ENCODE data around the gene FAM3D. TPM values are rescaled to one million over a fixed set of nuclear protein-coding genes. Genes with fewer than 3 reads are reported as not detected.

Gene FAM3D
- total and polyA plus RNA-seq, 12 donors = 0.07 to 0.37 TPM; not detected in 10

GRCh38 chr3:58637509-58637908 lies 29.1 kb downstream of the FAM3D start:
- DNase-seq (no peak), ATAC-seq (no peak)
- peaks cover 0 to 15% (median 9%) of the 10 kb centered on the region in 7 donors for H3K27me3 ChIP-seq
- no peak overlapping the region for H3K4me3 ChIP-seq
- no peak overlapping the region for H3K27ac ChIP-seq
- H3K36me3 ChIP-seq = no peaks in the 10 kb centered on the region
- WGBS, 2 donors = 67 to 83% methylated on average over 5 of the region's 5 CpGs
- intact Hi-C loops (cut with DNase I) = no loop called here
- H3K9me3 ChIP-seq = no peaks in the 10 kb centered on the region
- H3K4me1 ChIP-seq = peaks cover 0 to 11% (median 4%) of the 10 kb centered on the region in 9 donors
- no peak for TF ChIP-seq CTCF (IDR thresholded peaks at IDR 0.05)

GRCh38 chr3:58635371-58636285 lies 30.9 kb downstream of the FAM3D start:
- H3K4me3 ChIP-seq = no peak overlapping the region
- H3K27me3 ChIP-seq = peaks cover 0 to 15% (median 9%) of the 10 kb centered on the region in 7 donors
- intact Hi-C loops (cut with DNase I) = no loop called here
- no peak for DNase-seq
- 59 to 66% methylated on average over 24 of the region's 24 CpGs for WGBS, 2 donors
- peak in 1 of 9 donors; percentile 7 for TF ChIP-seq CTCF (IDR thresholded peaks at IDR 0.05)
- no peaks in the 10 kb centered on the region for H3K9me3 ChIP-seq
- ATAC-seq = peak in 3 of 8 donors; percentile 10 to 40 (median 40)
- no peaks in the 10 kb centered on the region for H3K36me3 ChIP-seq
- peaks cover 0 to 8% (median 2%) of the 10 kb centered on the region in 9 donors for H3K4me1 ChIP-seq
- H3K27ac ChIP-seq = no peak overlapping the region

GRCh38 chr3:58633157-58633865 lies 33.3 kb downstream of the FAM3D start:
- Histone ChIP-seq H3K4me1 (peaks cover 5 to 29% (median 20%) of the 10 kb centered on the region in 9 donors), H3K9me3 (no peaks in the 10 kb centered on the region), H3K36me3 (no peaks in the 10 kb centered on the region), H3K27me3 (peaks cover 0 to 15% (median 9%) of the 10 kb centered on the region in 7 donors), H3K27ac (no peak overlapping the region), H3K4me3 (no peak overlapping the region)
- DNase-seq (no peak), ATAC-seq (no peak)
- 72 to 76% methylated on average over 8 of the region's 8 CpGs for WGBS, 2 donors
- TF ChIP-seq CTCF (IDR thresholded peaks at IDR 0.05) = no peak
- intact Hi-C loops (cut with DNase I) = loop anchor here in 1 of 10 donors (5.0 kb wide), 1 partner anchor 46 kb away; no protein-coding TSS in a partner anchor

GRCh38 chr3:58631742-58632141 lies 34.8 kb downstream of the FAM3D start:
- no peaks in the 10 kb centered on the region for H3K36me3 ChIP-seq
- DNase-seq = no peak
- no peak for TF ChIP-seq CTCF (IDR thresholded peaks at IDR 0.05)
- 43 to 70% methylated on average over 4 of the region's 4 CpGs for WGBS, 2 donors
- H3K4me1 ChIP-seq = peaks cover 5 to 44% (median 33%) of the 10 kb centered on the region in 9 donors
- peaks cover 0 to 15% (median 8%) of the 10 kb centered on the region in 7 donors for H3K27me3 ChIP-seq
- no peak for ATAC-seq
- H3K27ac ChIP-seq = no peak overlapping the region
- intact Hi-C loops (cut with DNase I) = loop anchor here in 3 of 10 donors (2.0 to 5.0 kb wide), 2 partner anchors 44 to 63 kb away; no protein-coding TSS in a partner anchor
- H3K4me3 ChIP-seq = no peak overlapping the region
- H3K9me3 ChIP-seq = no peaks in the 10 kb centered on the region

Data from heart right ventricle (tissue), 16 donors.